ENCODE results near the gene SLC4A2. TPM values are rescaled to one million over a fixed set of nuclear protein-coding genes. Genes with fewer than 3 reads are reported as not detected.

Gene SLC4A2
- total RNA-seq, 3 donors from 2014 or later (not counting 1 experiment from before 2014, with no cell fraction given) = 60.4 to 87.3 (median 66.1) TPM

- H3K9me3 Mint-ChIP-seq = no peaks in the 10 kb centered on the region
- TF ChIP-seq CTCF (IDR thresholded peaks at IDR 0.05) = no peak
- H3K27me3 ChIP-seq (ENCODE audit: control insufficient read depth, insufficient read depth, low read length) = no peaks in the 10 kb centered on the region
- H3K4me1 Mint-ChIP-seq = peaks cover 0 to 6% of the 10 kb centered on the region in 2 donors
- no peaks in the 10 kb centered on the region for H3K27me3 Mint-ChIP-seq (ENCODE audit: low read depth in 2 of 2)
- intact Hi-C loops (cut with micrococcal nuclease) = loop anchor here (2.0 kb wide), 2 partner anchors 119 to 177 kb away; no protein-coding TSS in a partner anchor
- no peak overlapping the region for H3K27ac ChIP-seq (ENCODE audit: low read length)
- H3K9me3 ChIP-seq (ENCODE audit: control insufficient read depth, insufficient read depth, low read length) = no peaks in the 10 kb centered on the region
- no peak for ATAC-seq
- DNase-seq = no peak
- no peak overlapping the region for H3K4me3 Mint-ChIP-seq
- peaks cover 6% of the 10 kb centered on the region for H3K36me3 ChIP-seq (ENCODE audit: control insufficient read depth, insufficient read depth, low read length)
- H3K4me3 ChIP-seq (ENCODE audit: low read length) = no peak overlapping the region
- WGBS (ENCODE audit: insufficient coverage) = 94% methylated on average over 22 of the region's 22 CpGs
- no peaks in the 10 kb centered on the region for H3K4me1 ChIP-seq (ENCODE audit: control insufficient read depth, insufficient read depth, low read length)
- no peaks in the 10 kb centered on the region for H3K36me3 Mint-ChIP-seq
- H3K27ac Mint-ChIP-seq = no peak overlapping the region
Observed at GRCh38 chr7:151125470-151125845, 66.1 kb downstream of the SLC4A2 start.

GRCh38 chr7:151125846-151126481, 66.6 kb downstream of the SLC4A2 start:
- peaks cover 7% of the 10 kb centered on the region for H3K36me3 ChIP-seq (ENCODE audit: control insufficient read depth, insufficient read depth, low read length)
- H3K27me3 ChIP-seq (ENCODE audit: control insufficient read depth, insufficient read depth, low read length) = no peaks in the 10 kb centered on the region
- DNase-seq = no peak
- no peak overlapping the region for H3K27ac ChIP-seq (ENCODE audit: low read length)
- WGBS (ENCODE audit: insufficient coverage) = 93% methylated on average over 58 of the region's 58 CpGs
- H3K27ac Mint-ChIP-seq = no peak overlapping the region
- intact Hi-C loops (cut with micrococcal nuclease) = loop anchor here (2.0 kb wide), 2 partner anchors 119 to 177 kb away; no protein-coding TSS in a partner anchor
- no peaks in the 10 kb centered on the region for H3K27me3 Mint-ChIP-seq (ENCODE audit: low read depth in 2 of 2)
- no peak overlapping the region for H3K4me3 Mint-ChIP-seq
- no peaks in the 10 kb centered on the region for H3K9me3 Mint-ChIP-seq
- H3K9me3 ChIP-seq (ENCODE audit: control insufficient read depth, insufficient read depth, low read length) = no peaks in the 10 kb centered on the region
- no peak for ATAC-seq
- H3K4me1 Mint-ChIP-seq = peaks cover 0 to 6% of the 10 kb centered on the region in 2 donors
- no peaks in the 10 kb centered on the region for H3K4me1 ChIP-seq (ENCODE audit: control insufficient read depth, insufficient read depth, low read length)
- TF ChIP-seq CTCF (IDR thresholded peaks at IDR 0.05) = no peak
- H3K36me3 Mint-ChIP-seq = no peaks in the 10 kb centered on the region
- no peak overlapping the region for H3K4me3 ChIP-seq (ENCODE audit: low read length)

Other genes with a start within 250 kb of the SLC4A2 start
- not detected for gene AOC1, start 207.1 kb upstream of the SLC4A2 start, total RNA-seq
- gene KCNH2, start 81.3 kb upstream of the SLC4A2 start, total RNA-seq = under 1 TPM in 2 of 3 donors, not detected in 1; 0.39 to 0.60 TPM
- gene NOS3, start 68.6 kb upstream of the SLC4A2 start, total RNA-seq = 1 to 10 TPM; 2.6 to 5.9 (median 3.8) TPM
- gene ATG9B, start 35.1 kb upstream of the SLC4A2 start, total RNA-seq = 1 to 10 TPM; 4.4 to 4.6 (median 4.5) TPM
- 10 to 100 TPM; 50.6 to 60.5 (median 53.7) TPM for gene ABCB8, start 31.1 kb upstream of the SLC4A2 start, total RNA-seq
- gene ASIC3, start 11.1 kb upstream of the SLC4A2 start, total RNA-seq = 1 to 10 TPM; 5.7 to 7.9 (median 5.9) TPM
- gene CDK5, start 1.7 kb upstream of the SLC4A2 start, total RNA-seq = 1 to 10 TPM; 6.2 to 8.0 (median 6.6) TPM
- 10 to 100 TPM; 72.8 to 89.4 (median 85.2) TPM for gene FASTK, start 21.2 kb downstream of the SLC4A2 start, total RNA-seq
- 10 to 100 TPM; 44.1 to 49.8 (median 47.3) TPM for gene TMUB1, start 23.9 kb downstream of the SLC4A2 start, total RNA-seq
- 10 to 100 TPM; 27.7 to 46.9 (median 42.8) TPM for gene AGAP3, start 26.9 kb downstream of the SLC4A2 start, total RNA-seq
- gene GBX1, start 108.1 kb downstream of the SLC4A2 start, total RNA-seq = not detected
- not detected for gene ASB10, start 127.7 kb downstream of the SLC4A2 start, total RNA-seq
- 1 to 10 TPM in 1 of 3 donors, not detected in 2; 2.5 TPM for gene H2BK1, start 150.9 kb downstream of the SLC4A2 start, total RNA-seq
- gene ABCF2, start 167.6 kb downstream of the SLC4A2 start, total RNA-seq = 10 to 100 TPM; 12.1 to 26.1 (median 17.6) TPM
- gene CHPF2, start 172.9 kb downstream of the SLC4A2 start, total RNA-seq = 10 to 100 TPM; 47.0 to 51.6 (median 48.6) TPM
- 1 to 10 TPM; 3.1 to 8.7 (median 6.5) TPM for gene SMARCD3, start 189.1 kb downstream of the SLC4A2 start, total RNA-seq